ENCODE results near the gene SMAD2.

Gene SMAD2

GRCh38 chr18:47895565-47896250 lies 34.8 kb downstream of the SMAD2 start:
- DNase-seq (ENCODE audit: low spot score) = no peak

- DNase-seq (ENCODE audit: low spot score) = no peak
These were observed 36.3 kb downstream of the SMAD2 start for GRCh38 chr18:47893939-47894699.

- DNase-seq (ENCODE audit: low spot score) = no peak
These were observed 37.4 kb downstream of the SMAD2 start for GRCh38 chr18:47893047-47893446.

- DNase-seq (ENCODE audit: low spot score) = no peak
These were observed 42.3 kb downstream of the SMAD2 start for GRCh38 chr18:47888156-47888555.

GRCh38 chr18:47887227-47887626 lies 43.2 kb downstream of the SMAD2 start:
- no peak for DNase-seq (ENCODE audit: low spot score)

GRCh38 chr18:47883771-47884413 lies 46.6 kb downstream of the SMAD2 start:
- no peak for DNase-seq (ENCODE audit: low spot score)

GRCh38 chr18:47882641-47883040 lies 47.8 kb downstream of the SMAD2 start:
- DNase-seq (ENCODE audit: low spot score) = no peak

- no peak for DNase-seq (ENCODE audit: low spot score)
These were observed 48.6 kb downstream of the SMAD2 start for GRCh38 chr18:47881752-47882455.

GRCh38 chr18:47881042-47881441 lies 49.4 kb downstream of the SMAD2 start:
- no peak for DNase-seq (ENCODE audit: low spot score)

- no peak for DNase-seq (ENCODE audit: low spot score)
These were observed 52.6 kb downstream of the SMAD2 start for GRCh38 chr18:47877892-47878291.

- no peak for DNase-seq (ENCODE audit: low spot score)
These were observed 53.6 kb downstream of the SMAD2 start for GRCh38 chr18:47876813-47877212.

GRCh38 chr18:47873625-47874024 lies 56.8 kb downstream of the SMAD2 start:
- no peak for DNase-seq (ENCODE audit: low spot score)

GRCh38 chr18:47872426-47872825 lies 58.0 kb downstream of the SMAD2 start:
- no peak for DNase-seq (ENCODE audit: low spot score)

GRCh38 chr18:47871288-47871687 lies 59.2 kb downstream of the SMAD2 start:
- DNase-seq (ENCODE audit: low spot score) = no peak

- DNase-seq (ENCODE audit: low spot score) = no peak
These were observed 59.9 kb downstream of the SMAD2 start for GRCh38 chr18:47870605-47871004.

GRCh38 chr18:47868744-47869143 lies 61.7 kb downstream of the SMAD2 start:
- no peak for DNase-seq (ENCODE audit: low spot score)

- DNase-seq (ENCODE audit: low spot score) = no peak
These were observed 65.3 kb downstream of the SMAD2 start for GRCh38 chr18:47865183-47865582.

- no peak for DNase-seq (ENCODE audit: low spot score)
These were observed 67.4 kb downstream of the SMAD2 start for GRCh38 chr18:47863041-47863440.

GRCh38 chr18:47858607-47859006 lies 71.9 kb downstream of the SMAD2 start:
- no peak for DNase-seq (ENCODE audit: low spot score)

- no peak for DNase-seq (ENCODE audit: low spot score)
These were observed 82.8 kb downstream of the SMAD2 start for GRCh38 chr18:47847635-47848034.

GRCh38 chr18:47846431-47846830 lies 84.0 kb downstream of the SMAD2 start:
- DNase-seq (ENCODE audit: low spot score) = no peak

GRCh38 chr18:47844828-47845498 lies 85.5 kb downstream of the SMAD2 start:
- DNase-seq (ENCODE audit: low spot score) = no peak
